ENCODE measurements around the gene KAT6B.

KAT6B gene

DNA sequence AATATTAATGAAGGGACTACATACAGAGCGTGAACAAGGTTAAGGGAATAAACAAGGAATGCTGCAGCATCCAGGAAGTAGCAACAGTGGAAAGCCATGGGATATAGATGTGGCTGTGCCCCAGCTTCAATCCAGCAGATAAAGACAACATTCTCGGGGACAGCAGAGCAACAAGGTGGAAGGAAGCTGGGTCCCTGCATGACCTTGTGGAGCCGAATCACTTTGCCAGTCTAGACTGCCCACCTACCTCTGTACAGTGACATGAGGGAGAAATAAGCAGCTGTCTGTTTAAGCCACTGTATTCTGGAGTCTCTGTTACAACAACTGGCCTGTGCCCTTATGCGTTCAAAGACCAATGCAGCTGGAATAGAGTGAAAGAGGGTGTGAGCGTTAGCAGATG, 255.0 kb downstream of the KAT6B start:
- no peak for DNase-seq (ENCODE audit: low read depth)
- no peak overlapping the region for H3K4me3 ChIP-seq (ENCODE audit: low read length)
- TF ChIP-seq, protein P1, sequence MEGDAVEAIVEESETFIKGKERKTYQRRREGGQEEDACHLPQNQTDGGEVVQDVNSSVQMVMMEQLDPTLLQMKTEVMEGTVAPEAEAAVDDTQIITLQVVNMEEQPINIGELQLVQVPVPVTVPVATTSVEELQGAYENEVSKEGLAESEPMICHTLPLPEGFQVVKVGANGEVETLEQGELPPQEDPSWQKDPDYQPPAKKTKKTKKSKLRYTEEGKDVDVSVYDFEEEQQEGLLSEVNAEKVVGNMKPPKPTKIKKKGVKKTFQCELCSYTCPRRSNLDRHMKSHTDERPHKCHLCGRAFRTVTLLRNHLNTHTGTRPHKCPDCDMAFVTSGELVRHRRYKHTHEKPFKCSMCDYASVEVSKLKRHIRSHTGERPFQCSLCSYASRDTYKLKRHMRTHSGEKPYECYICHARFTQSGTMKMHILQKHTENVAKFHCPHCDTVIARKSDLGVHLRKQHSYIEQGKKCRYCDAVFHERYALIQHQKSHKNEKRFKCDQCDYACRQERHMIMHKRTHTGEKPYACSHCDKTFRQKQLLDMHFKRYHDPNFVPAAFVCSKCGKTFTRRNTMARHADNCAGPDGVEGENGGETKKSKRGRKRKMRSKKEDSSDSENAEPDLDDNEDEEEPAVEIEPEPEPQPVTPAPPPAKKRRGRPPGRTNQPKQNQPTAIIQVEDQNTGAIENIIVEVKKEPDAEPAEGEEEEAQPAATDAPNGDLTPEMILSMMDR (IDR thresholded peaks at IDR 0.05; ENCODE audit: insufficient read depth, low read depth, low read length, missing control alignments) = no peak

Measured in epithelial cell of esophagus (primary cell).